IPS-NIHi7 (cell line): ENCODE data around the gene TMEM144.

ENCODE experiments used
- DNase-seq: peaks from one replicate; pipeline ENCODE4 v3.0.0; 2012; ENCODE audit warnings: mixed read lengths; ENCODE audit errors: extremely low spot score

The TMEM144 gene

DNA sequence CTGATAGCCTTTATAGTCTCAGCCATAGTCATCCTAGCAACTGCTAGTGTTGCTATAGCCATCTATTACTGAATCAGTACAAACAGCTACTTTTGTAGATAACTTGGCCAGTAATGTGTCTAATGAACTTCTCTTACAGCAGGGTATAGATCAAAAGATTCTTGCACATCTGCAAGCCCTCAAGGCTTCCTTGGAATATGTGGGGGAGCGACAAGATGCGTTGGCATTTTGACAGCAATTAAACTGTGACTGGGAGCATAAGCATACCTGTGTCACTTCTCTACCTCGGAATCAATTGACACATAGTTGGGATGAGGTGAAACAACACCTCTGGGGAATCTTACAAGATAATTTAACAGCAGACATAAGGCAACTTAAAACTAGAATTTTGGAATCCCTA is 87.6 kb downstream of the TMEM144 start:
- no peak for DNase-seq

DNA sequence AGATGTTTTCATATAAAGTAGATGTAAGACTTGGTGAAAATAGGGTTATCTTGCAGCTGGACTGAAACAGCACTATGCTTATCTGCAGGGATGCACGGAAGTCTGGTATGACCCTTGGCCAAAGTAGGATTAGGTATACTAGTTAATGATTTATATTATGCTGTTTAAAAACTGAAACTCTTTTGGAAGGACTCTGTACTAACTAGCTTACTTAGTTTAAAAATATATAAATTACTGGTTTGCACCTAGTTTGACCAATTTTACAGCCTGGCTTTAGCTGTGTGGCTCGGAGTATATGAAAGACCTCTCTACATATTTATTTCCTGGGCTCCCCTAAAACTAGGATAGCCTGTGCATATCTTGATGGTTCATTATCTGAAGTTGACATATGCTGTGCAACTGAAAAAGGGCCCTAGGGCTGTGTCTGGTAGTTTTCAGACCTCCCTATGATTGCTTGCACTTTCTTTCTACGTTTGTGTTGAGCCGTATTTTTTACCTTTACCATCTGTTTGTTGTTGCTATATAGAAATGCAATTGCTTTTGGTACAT is 89.2 kb downstream of the TMEM144 start:
- no peak for DNase-seq

DNA sequence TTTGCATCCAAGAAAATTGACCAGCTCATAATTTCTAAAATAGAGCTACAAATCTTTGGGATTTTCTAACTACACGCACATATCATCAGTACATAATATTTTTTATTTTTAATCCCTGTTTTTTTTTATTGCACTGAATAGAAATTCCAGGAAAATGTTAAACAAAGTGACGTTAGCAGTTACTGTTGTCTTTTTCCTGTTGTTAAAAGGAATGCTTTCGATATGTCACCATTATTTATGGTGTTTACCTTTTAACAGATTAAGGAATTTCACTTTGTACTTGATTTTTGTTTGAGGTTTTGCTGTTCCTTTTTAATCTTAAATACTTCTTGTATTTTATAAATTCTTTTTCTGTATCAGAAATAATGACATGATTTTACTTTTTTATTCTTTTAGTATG is 89.7 kb downstream of the TMEM144 start:
- no peak for DNase-seq

DNA sequence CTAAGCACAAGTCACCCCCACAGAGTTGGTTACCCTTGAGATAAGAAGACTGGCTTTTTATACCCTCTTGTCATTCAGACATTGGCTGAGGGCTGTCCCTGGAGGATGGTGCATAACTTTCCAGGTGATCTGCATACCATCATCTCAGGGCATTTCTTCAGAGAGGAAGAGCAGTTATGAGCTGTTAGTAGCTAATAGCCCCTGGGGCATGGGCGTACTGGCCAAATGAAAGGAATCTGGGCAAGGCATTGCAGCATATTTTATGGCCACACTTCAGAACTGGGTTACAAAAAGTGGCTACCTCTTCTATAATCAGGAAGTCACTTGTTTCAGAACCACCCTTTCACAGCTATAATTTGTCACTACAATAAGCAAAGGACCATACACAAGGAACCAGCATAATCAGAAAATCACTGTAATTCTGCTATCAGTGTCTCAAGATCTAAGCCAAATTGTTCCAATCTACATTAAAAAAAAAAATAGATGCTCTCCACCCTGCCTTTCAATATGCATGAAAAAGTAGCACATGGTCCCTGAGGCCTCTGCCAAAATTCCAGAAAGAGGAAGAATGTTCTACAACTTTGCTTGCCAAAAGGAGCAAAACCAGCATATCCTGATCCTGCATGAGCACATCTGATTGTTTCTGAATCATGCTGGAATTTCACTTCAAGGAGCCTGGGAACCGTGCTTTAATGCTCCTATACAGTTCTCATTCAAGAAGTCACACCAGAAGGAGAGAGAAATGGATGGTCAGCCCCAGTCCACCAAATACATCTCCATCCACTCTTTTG is 92.0 kb downstream of the TMEM144 start:
- DNase-seq: no peak

DNA sequence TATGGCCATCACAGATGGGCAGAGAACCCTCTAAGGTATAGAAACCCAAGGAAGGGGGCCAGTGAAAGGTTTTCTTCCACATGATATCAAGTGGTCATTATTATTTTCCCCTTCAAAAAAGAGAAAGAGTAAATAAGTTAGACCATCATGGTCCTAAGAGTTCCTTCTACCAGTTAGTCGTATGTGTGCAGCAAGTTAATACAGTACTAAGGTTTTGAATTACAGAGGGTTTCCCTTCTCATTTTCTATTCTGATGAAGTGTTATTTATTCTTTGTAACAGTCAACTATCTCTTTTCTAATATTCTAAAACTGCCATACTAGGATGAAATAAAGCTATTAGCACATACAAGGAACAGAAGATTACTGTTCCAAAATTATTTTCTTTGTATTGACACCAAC is 94.4 kb downstream of the TMEM144 start:
- DNase-seq: no peak
